Astrocyte (in vitro differentiated cells and primary cell): ENCODE results near the gene ANXA7.

ENCODE experiments used
- CTCF ChIP-seq: IDR thresholded peaks from 2 replicates; pipeline ENCODE4 v1.5.1; 2011; ENCODE audit warnings: low read depth, mild to moderate bottlenecking, inconsistent platforms, low read length, moderate library complexity; ENCODE audit not compliant: insufficient read depth
- EZH2 ChIP-seq: IDR thresholded peaks from 2 replicates; pipeline ENCODE4 v1.6.1; 2012; ENCODE audit warnings: mild to moderate bottlenecking, low read length, inconsistent platforms; ENCODE audit not compliant: insufficient read depth

- no peak for TF ChIP-seq CTCF
- no peak for TF ChIP-seq EZH2
These were observed 8.3 kb downstream of the ANXA7 start for GRCh38 chr10:73405556-73405955.
